Epithelial cell of esophagus (primary cell): ENCODE data around the gene NFIA.

Experiments used
- DNase-seq: peaks from one replicate; pipeline ENCODE4 v3.0.0; 2010; ENCODE audit warnings: low read depth
- H3K4me3 ChIP-seq: 2 replicates; pipeline ENCODE4 v1.5.1; 2011; ENCODE audit warnings: mild to moderate bottlenecking, low read length, control low read depth
- TF ChIP-seq, protein P1 (sequence below): IDR thresholded peaks from 2 replicates; pipeline ENCODE4 v1.5.1; 2011; ENCODE audit warnings: low read depth, mild to moderate bottlenecking, low read length, control low read depth, inconsistent platforms; ENCODE audit not compliant: insufficient read depth; ENCODE audit errors: missing control alignments

NFIA gene

DNA sequence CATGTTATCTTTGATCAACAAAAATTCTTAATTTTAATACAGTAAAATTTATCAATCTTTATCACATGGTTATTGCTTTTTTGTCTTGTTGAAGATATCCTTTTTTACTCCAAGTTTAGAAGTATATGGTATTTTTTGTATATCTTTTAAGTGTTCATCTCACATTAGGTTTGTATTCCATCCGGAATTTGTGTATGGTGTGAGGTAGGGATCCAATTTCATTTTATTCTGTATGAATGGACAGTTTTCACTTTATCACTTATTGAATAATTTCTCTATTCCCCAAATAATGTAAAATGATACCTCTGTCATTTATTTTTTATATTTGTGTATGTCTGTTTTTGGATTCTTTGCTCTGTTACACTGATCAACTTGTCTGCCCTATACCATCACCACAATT, 25.3 kb downstream of the NFIA start:
- TF ChIP-seq, protein P1, sequence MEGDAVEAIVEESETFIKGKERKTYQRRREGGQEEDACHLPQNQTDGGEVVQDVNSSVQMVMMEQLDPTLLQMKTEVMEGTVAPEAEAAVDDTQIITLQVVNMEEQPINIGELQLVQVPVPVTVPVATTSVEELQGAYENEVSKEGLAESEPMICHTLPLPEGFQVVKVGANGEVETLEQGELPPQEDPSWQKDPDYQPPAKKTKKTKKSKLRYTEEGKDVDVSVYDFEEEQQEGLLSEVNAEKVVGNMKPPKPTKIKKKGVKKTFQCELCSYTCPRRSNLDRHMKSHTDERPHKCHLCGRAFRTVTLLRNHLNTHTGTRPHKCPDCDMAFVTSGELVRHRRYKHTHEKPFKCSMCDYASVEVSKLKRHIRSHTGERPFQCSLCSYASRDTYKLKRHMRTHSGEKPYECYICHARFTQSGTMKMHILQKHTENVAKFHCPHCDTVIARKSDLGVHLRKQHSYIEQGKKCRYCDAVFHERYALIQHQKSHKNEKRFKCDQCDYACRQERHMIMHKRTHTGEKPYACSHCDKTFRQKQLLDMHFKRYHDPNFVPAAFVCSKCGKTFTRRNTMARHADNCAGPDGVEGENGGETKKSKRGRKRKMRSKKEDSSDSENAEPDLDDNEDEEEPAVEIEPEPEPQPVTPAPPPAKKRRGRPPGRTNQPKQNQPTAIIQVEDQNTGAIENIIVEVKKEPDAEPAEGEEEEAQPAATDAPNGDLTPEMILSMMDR = no peak
- DNase-seq = no peak
- no peak overlapping the region for H3K4me3 ChIP-seq

DNA sequence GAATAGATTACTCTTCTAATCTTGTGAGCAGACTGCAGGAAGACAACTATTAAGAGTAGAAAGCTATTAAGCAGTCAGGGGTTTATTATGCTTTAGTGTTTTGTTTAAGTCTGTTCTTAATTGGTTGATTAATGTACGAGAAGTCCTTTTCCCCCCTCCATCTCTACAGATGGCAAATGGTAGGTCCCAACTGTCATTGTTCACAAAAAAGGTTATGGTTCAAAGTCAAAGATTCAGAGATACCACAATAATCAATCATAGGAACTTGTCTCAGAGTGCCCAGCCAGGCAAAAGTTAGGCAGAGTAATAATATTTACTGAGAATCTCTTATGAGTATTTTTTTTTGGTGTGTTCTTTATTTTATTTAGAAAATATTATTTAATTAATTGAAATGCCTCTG, 26.8 kb downstream of the NFIA start:
- no peak overlapping the region for H3K4me3 ChIP-seq
- TF ChIP-seq, protein P1 = no peak
- DNase-seq = no peak

DNA sequence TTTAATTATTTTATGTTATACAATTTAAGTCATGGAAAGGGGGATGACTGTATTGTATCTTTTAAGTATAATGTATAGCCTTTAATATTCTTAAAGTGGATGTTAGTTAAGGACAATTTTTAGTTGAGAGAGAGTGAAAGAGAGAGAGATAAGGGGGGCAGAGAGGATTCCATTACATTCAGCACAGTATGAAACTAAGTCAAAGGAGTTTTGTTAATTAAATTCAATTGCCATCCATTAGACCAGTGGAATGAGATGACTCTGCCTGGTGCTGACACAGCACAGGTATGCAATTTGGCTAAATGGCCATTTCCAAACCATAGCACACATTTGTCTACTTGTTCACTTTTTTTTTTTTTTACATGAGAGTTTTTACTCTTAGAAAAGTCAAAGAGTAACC, 27.5 kb downstream of the NFIA start:
- DNase-seq = no peak
- no peak overlapping the region for H3K4me3 ChIP-seq
- TF ChIP-seq, protein P1 = no peak

DNA sequence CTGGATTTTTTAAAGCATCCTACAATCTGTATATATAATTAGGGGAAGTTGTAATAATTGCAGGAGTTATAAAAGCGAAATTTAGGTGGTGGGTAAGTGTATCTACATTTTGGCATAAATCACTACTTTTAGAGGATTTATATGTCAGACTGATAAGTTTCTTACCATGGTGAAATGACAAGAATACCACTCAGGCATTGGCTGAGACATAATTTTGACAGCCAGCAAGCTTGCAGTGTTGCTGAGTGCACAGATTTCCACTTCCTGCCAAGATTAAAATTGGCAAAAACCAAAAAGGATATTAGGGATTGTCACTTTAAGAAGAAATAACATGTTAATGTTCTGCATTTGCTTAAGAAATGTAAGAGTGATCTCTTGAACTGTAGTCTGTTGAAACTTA, 28.2 kb downstream of the NFIA start:
- TF ChIP-seq, protein P1 = no peak
- H3K4me3 ChIP-seq = no peak overlapping the region
- no peak for DNase-seq

DNA sequence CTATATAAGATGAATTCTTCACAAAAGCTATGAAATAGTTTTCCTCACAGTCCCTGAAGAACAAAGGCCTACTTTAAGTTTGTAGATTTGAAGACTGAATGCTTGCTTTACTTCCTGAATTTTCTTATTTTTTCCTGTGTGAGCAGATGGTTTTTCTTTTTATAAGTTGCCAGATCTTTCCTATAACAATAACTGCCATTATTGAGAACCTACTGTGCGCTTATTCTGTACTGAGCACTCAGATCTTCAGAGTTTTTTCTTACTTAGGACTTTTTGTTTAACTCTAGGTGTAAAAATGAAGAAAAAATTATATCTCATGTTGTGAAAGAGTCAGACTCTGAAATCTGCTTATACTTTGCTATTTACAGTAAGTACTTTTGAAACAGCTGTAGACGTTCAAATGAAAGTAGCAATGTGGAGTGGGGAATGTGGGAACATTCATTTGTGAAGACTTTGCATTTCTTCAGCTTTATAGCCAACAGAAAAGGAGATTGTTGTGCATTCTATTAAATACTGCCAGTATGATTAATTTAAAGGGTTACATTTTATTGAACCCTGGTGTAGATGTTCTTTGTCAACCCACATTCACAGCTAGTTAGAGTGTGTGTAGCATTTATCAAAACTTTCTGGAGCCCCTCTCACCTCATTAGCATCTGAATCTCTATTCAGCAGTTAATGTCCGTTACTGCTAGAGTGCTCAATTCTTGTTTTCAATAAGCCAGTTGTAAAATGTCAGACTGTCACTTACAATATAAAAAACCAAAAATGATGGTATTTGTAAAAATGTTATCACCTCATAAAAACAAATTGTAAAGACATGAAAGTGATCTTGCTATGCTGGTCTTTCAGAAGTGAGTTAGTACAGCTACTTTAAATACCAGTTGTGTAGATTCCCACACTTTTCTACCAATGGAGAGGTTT, 29.0 kb downstream of the NFIA start:
- TF ChIP-seq, protein P1 = no peak
- H3K4me3 ChIP-seq = no peak overlapping the region
- DNase-seq = no peak

DNA sequence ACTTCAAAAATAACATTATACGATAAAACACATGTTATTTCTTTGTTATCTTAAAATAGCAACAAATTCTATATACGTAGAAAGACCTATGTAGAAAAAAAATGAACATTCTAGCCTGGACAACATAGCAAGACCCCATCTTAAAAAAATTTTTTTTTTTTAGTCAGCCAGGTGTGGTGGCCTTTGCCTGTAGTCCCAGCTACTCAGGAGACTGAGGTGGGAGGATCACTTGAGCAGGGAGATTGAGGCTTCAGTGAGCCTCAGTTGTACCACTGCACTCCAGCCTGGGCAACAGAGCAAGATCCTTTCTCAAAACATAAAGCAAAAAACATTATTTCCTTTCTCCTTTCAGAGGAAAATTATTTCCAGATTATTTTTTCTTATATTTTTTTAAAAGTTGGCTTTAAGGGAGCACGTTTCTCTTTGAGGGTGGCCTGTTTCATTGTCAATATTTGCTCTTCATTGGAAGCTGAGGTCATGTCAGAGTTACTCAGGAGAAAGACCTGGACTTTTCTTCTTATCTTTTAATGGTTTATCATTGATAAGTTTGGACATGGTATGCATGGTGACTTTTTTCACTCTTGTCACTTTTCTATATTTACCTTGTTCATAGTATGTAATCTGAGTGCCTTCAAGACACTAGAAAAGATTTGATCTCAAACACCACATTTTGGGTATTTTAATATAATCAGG, 32.0 kb downstream of the NFIA start:
- H3K4me3 ChIP-seq = no peak overlapping the region
- no peak for DNase-seq
- TF ChIP-seq, protein P1 = no peak
